DOHH2 (cell line): ENCODE measurements around the gene ST3GAL3.

Source experiments
- CTCF ChIP-seq: fragments of 200-600 bp; sonication (generic); IDR thresholded peaks from one replicate; pipeline ENCODE4 v1.5.1; 2014; ENCODE audit warnings: antibody characterized with exemption, mild to moderate bottlenecking, low read depth, low read length; ENCODE audit not compliant: poor library complexity, severe bottlenecking
- EZH2phosphoT487 ChIP-seq: fragments of 200-600 bp; sonication (generic); IDR thresholded peaks from 2 replicates; pipeline ENCODE4 v1.6.1; 2017; ENCODE audit warnings: borderline replicate concordance, mild to moderate bottlenecking, antibody characterized with exemption, low read length, moderate library complexity, mixed read lengths

GRCh38 chr1:43818691-43819090, 111.4 kb downstream of the ST3GAL3 start:
- TF ChIP-seq CTCF (no peak), EZH2phosphoT487 (no peak)
